ENCODE results near the gene RNASE11. TPM values are rescaled to one million over a fixed set of nuclear protein-coding genes. Genes with fewer than 3 reads are reported as not detected.
"Not testable (repeated sequence)": the region's sequence is repeated elsewhere in the genome, so short reads cannot be mapped to it uniquely, and the experiment has no call there.

The RNASE11 gene
- total RNA-seq, 1 donor from 2014 or later = not detected

DNA sequence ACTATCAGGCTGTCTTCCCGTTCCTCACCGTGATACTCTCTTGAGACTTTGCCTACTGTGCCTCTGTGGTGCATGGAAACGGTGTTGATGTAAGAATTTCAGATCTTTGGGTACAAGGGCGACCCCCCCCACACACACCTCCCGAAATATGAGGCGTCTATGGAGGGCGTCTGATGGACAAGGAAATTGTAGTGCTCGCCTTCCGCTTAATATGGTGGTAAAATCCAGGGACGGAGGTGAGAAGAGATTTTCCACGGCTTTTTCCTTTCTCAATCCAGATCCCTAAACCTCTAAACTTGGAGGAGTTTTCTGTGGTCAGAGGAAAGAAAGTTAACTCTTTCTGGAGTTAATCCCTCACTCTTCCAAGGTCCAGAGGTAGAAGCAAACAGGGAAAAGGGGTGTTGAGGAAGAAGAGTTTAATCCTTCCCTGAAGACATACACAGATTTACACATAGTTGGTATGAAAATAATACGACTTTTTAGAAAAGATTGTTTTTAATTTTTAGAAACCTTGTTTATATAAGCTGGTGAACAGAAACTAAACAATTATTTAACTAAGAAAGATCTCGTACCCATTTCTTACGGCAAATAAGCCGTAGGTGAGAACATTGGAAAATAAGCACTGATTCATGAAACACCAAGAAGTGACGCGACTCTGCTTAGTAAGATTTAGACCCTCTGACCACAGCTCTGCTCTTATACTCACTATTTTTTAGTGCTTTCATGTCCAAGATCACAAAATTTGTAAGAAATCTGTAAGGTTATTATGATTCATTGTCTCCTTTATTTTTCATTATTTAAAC, 26.4 kb upstream of the RNASE11 start:
- DNase-seq (ENCODE audit: low read depth) = peak; percentile 13

GRCh38 chr14:20613094-20614037, 25.6 kb upstream of the RNASE11 start:
- peak; percentile 96 for DNase-seq (ENCODE audit: low read depth)

DNA sequence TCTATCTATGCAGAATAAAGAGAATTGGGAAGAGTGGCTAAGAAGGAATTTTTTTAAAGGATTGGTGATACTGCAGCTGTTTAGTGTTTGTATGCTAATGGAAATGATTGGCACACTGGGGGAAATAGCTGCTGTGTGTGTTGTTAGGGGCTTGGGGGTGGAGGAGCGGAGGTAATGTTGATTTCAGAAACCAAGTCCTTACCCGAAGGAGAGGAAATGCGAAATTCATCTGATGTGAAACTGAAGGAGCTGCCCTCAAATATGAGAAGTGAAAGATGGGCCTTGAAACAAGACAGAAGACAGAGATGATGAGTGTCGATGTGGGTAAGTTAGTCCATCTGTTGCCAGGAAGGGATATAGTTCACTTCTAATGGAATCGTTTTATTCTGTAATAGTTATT, 24.6 kb upstream of the RNASE11 start:
- DNase-seq (ENCODE audit: low read depth) = no peak

DNA sequence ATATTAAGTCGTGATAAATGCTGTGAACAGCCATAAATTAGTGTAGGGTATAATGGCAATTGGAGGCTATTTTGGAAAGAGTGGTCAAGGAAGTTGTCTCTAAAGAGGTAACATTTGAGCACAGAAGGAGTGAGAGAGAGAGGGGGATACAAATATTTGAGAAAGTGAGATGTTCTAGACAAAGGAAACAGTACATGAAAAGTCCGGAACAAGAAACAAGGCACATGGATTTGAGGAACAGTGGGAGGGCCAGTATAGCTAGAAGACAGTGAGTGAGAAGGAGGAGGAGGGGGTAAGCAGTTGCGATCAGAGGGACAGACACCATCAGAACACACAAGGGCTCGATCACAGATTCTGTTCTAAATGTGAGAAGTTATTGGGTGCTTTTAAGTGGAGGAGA, 23.5 kb upstream of the RNASE11 start:
- DNase-seq (ENCODE audit: low read depth) = no peak

DNA sequence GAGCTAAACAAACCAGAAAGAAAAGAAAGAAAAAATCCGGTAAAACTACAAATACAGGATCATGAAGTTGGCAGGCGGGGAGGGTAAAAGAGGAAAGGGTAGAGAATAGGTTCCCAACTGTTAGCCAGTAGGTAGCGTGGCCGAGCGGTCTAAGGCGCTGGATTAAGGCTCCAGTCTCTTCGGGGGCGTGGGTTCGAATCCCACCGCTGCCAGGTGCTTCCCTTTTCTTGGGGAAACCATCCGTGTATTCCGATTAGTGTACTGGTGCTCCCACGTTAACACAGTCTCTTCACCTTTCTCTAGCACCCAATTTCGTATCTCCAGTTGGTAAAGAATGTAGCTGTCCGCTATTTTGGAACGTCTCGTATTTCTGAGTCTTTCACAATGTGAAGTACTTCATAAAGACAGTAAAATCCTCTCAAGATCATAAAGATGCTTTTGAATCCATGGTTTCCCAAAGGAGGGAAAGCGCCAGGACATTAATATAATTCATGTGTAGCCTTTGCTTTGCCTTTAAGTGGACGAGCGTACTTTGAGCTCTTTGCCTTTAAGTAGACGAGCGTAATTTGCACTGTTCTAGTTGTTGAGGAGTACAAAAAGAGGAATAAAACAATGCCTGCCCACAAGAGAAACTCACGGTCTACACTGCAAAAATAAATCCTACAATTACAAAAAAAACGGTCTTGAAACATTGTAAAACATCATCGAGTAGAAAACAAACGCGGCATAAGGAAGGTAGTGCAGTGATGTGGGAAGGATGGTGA, 22.4 kb upstream of the RNASE11 start:
- peak; percentile 51 for DNase-seq (ENCODE audit: low read depth)

GRCh38 chr14:20609215-20610001, 21.6 kb upstream of the RNASE11 start:
- DNase-seq (ENCODE audit: low read depth) = peak; percentile 84

GRCh38 chr14:20608383-20609110, 20.7 kb upstream of the RNASE11 start:
- no peak for DNase-seq (ENCODE audit: low read depth)

GRCh38 chr14:20607617-20608016, 19.8 kb upstream of the RNASE11 start:
- no peak for DNase-seq (ENCODE audit: low read depth)

- no peak for DNase-seq (ENCODE audit: low read depth)
Observed at GRCh38 chr14:20606902-20607242, 19.1 kb upstream of the RNASE11 start.

- peak; percentile 39 for DNase-seq (ENCODE audit: low read depth)
Observed at GRCh38 chr14:20606190-20606901, 18.5 kb upstream of the RNASE11 start.

GRCh38 chr14:20603813-20604690, 16.3 kb upstream of the RNASE11 start:
- no peak for DNase-seq (ENCODE audit: low read depth)

DNA sequence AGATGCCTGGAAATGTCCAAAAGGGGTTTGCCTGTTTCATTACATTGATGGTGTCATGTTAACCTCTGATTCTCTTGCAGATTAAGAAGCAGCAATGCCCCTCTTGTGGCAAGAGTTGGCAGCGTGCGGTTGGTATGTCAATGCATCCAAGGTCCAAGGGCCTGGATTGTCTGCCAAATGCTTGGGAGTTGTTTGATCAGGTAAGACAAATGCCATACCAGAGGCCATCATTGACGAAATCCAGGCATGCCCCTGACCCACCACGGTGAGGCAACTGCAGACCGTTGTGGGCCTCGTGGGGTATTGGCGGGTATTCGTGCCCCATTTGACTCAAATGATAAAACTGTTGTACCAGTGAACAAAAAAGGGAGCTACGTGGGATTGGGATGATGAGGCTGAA, 14.8 kb upstream of the RNASE11 start:
- no peak for DNase-seq (ENCODE audit: low read depth)

DNA sequence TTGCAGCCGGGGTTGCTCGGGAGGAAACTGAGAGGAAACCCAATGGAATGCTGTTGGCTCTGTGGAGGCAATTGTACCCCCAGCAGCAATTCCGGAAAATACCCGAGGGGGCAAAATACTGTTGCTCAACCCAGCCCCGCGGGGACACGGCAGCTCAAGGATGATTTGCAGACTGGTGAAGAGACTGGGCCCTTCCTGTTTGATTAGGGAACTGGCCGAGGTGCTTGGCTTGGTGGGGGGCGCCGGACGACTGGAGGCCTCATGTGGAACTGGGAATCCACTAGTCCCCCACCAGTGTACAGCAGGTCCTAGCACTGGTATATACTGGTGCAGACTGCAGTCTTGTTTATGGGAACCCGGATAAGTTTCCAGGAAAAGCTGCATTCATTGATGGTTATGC, 13.7 kb upstream of the RNASE11 start:
- DNase-seq (ENCODE audit: low read depth) = no peak

GRCh38 chr14:20597108-20597507, 9.3 kb upstream of the RNASE11 start:
- DNase-seq (ENCODE audit: low read depth) = no peak

DNA sequence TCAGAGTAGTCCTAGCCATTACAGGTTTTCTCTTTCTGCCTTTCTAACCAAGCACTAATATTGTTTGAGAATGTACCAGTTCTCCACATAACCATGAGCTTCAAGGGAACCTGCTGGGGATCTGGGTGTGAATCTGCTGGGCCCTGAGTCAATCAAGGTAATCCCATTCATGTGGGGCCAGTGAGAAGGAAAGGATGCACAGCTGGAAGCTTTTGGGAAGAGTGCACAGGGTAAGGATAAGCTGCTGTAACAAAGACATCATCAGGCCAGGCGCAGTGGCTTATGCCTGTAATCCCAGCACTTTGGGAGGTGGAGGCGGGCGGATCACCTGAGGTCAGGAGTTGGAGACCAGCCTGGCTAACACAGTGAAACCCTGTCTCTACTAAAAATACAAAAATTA, 7.9 kb upstream of the RNASE11 start:
- DNase-seq (ENCODE audit: low read depth) = not testable (repeated sequence)

DNA sequence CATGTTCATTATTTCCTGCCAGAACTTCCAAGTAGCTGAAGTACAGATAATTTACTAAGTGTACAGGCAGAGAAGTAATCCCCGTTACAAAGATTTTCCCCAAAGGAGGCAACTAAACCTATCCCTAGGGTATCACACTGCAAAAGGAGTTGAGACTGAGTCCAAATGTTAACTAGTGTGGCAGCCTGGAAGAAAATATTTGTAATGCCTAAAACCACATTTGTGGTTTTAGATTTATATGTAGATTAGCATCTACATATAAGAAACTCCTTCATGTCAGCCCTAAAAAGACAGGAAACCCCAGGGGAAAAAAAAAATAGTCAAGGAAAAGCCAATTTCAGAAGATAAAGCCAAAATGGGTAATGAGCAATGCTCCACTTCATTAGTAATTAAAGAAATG, 4.8 kb upstream of the RNASE11 start:
- no peak for DNase-seq (ENCODE audit: low read depth)

GRCh38 chr14:20591235-20591634, 3.4 kb upstream of the RNASE11 start, which contains the start of gene RNASE12:
TSS of gene RNASE12 (minus strand) at chr14:20591376. CDS start at chr14:20590723, 653 bp downstream.
- no peak for DNase-seq (ENCODE audit: low read depth)

DNA sequence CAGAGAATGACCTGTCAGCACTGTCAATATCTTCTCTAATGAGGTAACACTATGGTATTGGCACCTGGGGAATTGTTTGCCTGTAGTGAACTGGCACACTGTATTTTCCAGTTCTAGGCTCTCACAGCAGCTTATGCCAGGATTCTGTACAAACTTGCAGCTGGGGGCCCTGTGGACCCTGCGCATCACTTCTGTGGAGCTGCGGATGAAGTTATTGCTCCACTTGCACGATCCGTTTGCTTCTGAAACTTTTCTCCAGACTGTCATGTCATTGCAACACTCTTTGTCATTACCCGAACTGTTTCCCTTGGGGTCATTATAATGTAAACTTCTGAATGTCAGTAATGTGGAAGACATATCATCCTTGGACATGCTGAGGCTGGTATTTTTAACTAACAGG, 3.9 kb downstream of the RNASE11 start:
- DNase-seq (ENCODE audit: low read depth) = no peak

GRCh38 chr14:20583142-20583541, 4.7 kb downstream of the RNASE11 start:
- no peak for DNase-seq (ENCODE audit: low read depth)

Measured in renal cortical epithelial cell (primary cell).